MM.1S (cell line): ENCODE measurements around the gene FBXL7.

ENCODE experiments used
- EZH2 ChIP-seq: fragments of 300-600 bp; sonication (generic); optimal IDR thresholded peaks from 2 replicates; pipeline ENCODE3; 2017; ENCODE audit warnings: low read depth, mild to moderate bottlenecking, antibody characterized with exemption, low read length, mixed read lengths
- TF ChIP-seq, protein P1 (sequence below): fragments of 300-600 bp; sonication (generic); IDR thresholded peaks from 2 replicates; pipeline ENCODE4 v1.5.1; 2016; ENCODE audit warnings: antibody characterized with exemption, low read length, mixed read lengths

DNA sequence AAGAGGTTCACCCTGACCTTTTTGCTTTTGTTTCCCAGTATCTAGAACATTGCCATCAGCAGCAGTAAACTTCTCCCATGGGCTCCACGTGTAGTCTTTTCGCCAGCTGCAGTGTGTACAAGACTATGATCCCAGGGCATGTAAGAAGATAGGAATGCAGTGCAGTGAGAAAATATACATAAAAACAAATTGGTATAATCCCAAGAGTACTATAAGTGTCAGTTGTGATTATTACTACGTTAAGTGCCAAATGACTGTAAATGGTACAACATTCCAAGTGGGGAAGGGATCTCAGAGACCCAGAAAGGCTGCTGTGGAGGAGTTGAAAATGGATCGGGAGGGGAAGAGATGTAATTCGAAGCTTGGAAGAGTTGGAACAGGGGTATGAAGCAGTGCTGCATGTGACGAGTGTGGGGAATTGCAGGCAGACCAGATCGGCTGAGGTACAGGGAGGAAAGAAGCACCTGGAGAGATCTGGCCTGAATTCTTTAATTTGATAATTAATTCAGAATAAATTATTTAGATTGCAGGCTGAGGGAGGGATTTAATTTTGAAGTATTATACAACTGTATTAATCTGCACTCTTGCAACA is 95.1 kb downstream of the FBXL7 start:
- TF ChIP-seq, protein P1, sequence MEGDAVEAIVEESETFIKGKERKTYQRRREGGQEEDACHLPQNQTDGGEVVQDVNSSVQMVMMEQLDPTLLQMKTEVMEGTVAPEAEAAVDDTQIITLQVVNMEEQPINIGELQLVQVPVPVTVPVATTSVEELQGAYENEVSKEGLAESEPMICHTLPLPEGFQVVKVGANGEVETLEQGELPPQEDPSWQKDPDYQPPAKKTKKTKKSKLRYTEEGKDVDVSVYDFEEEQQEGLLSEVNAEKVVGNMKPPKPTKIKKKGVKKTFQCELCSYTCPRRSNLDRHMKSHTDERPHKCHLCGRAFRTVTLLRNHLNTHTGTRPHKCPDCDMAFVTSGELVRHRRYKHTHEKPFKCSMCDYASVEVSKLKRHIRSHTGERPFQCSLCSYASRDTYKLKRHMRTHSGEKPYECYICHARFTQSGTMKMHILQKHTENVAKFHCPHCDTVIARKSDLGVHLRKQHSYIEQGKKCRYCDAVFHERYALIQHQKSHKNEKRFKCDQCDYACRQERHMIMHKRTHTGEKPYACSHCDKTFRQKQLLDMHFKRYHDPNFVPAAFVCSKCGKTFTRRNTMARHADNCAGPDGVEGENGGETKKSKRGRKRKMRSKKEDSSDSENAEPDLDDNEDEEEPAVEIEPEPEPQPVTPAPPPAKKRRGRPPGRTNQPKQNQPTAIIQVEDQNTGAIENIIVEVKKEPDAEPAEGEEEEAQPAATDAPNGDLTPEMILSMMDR = no peak
- TF ChIP-seq EZH2 = no peak
